Activated naive CD4-positive, alpha-beta T cell treated with Interleukin-2 at 50 U/mL for 16 hours (primary cell): ENCODE data around the gene LIPA.
"Not testable (repeated sequence)": the region's sequence is repeated elsewhere in the genome, so short reads cannot be mapped to it uniquely, and the experiment has no call there.

Source experiments
- DNase-seq: peaks from one replicate; pipeline ENCODE4 v3.0.0-alpha.2; 2020

The LIPA gene

DNA sequence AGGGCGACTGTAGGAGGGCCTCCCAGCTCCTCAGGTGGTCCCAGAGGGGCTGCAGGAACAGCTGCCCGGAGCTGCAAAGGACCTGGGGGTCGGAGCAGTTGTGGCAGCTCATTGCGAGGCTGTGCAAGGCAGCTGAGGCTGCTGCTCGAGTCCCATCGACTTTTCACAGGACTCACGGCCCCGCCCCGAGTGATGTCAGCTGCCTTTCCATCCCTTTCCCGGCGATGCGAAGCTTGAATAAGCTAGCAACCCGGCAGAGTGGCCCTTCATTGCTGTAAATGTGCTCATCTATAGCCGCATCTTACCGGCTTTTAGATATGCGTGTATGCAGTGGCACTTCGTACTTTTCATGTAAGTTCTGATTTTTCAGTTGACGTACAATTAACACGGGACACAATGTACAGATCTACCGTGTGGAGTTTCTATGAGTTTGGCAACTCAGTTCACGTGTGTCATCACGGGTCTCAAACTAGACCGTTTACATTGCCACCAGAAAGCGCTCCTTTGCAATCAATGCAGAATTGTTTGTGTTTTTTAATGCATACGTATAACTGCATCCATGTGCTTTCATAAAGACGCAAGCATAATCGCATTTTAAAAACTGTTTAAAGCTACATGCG is 44.3 kb downstream of the LIPA start, which contains the start of gene CH25H:
TSS of gene CH25H (minus strand) at position 137 of the 620 bp plus-strand sequence. CDS start at position 112, 25 bp downstream.
- peak; percentile 55 for DNase-seq

DNA sequence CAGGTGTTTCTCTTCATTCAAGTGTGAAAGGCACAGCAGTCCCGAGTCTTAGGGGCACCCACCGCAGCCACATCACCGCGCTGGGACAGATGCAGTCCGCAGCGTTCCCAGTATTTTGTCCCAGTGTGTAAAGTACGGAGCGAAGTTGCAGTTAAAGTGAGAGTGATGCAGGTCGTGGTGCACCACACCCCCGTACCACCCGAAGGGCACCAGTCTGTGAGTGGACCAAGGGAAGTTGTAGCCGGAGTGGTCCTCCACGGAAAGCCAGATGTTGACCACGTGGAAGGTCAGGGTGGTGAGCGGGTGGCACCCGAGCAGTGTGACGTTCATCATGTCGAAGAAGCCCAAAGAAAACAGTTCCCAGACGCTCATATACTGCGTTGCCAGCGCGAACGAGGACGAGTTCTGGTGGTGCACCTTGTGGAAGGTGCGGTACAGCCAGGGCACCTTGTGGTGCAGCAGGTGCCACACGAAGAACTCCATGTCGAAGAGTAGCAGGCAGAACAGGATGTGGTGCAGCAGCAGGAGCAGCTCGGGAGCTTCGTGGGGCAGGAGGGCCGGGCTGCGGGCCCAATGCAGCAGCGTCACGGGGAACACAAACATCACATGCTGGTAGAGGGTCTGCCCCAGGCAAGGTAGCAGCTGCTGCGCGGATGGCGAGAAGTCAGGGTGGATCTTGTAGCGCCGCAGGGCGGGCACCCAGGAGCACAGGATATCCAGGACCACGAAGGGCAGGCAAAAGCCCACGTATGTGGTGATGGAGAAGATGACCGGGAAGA is 45.0 kb downstream of the LIPA start:
- peak; percentile 30 for DNase-seq

DNA sequence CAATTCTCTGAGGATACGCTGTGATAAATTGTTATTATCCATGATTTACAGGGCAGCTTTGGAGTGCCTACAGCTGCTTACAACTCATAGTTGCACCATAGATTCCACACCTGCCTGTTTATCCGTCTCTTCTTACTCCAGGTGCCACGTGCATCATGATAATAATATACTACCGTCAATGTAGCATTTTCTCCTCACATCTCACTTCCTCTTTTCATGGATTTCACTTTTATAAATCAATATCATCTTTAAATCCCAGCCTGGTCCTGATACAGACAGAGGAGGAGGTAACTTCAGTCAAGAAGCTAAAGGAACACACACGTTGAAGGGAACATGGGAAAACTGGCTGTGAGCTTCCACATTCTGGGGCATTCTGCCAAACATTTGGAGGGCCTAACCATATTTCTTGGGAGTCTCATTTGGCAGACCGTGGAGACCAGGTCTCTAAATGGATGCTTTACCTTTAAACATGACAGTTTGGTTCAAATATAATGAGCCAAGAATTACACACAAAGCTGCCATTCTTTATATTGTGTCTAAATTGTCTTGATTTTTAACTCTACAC is 46.9 kb downstream of the LIPA start:
- DNase-seq, result no peak

DNA sequence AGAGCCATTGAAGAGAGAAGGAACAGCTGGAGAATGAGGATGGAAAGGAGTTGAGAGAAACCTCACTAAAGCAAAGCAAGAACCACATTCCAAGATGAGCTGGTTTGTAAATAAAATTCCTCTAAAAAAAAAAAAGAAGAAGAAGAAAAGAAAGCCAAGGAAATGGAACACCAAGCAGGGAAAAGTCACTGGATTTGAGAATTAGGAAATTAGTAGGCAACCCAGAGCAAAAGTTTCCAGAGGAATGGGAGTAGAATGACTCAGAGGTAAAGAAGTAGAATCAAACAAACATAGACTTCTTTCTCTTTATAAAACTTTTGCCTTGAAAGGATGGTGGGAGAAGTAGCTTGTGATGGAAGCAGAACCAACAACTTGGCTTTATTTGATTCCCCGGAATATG is 48.3 kb downstream of the LIPA start:
- DNase-seq, result no peak

- DNase-seq, result no peak
These were observed 49.5 kb downstream of the LIPA start for GRCh38 chr10:89202033-89202425.

- DNase-seq, result no peak
These were observed 50.1 kb downstream of the LIPA start for GRCh38 chr10:89201345-89202032.

GRCh38 chr10:89197473-89197872 is 54.1 kb downstream of the LIPA start:
- DNase-seq, result no peak

GRCh38 chr10:89191301-89191700 is 60.3 kb downstream of the LIPA start:
- DNase-seq, result not testable (repeated sequence)

DNA sequence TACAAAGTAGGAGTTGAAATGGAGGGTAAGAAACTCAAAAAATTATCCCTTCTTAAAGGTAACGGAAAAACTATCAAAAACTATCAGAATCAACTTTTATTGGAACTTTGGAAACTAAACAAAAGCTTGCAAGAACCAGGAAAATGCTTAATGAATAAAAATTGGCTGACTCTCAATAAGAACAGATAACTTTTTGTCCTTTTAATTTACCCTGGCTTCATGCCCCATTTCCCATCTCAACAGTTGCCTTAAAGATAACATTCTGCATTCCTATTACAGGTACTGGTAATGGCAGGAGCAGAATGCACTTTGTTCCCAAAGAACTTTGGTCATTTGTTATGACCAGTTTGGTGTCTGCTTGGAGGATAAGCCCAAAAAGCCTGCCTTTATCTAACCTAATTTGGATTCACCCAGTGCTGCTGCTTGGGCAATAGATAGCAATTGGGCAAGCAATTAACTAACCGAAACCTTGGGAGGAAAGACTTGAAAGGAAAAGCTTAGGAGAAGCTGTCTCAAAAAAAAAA is 62.3 kb downstream of the LIPA start:
- DNase-seq, result no peak

GRCh38 chr10:89185658-89186057 is 65.9 kb downstream of the LIPA start:
- DNase-seq, result no peak

GRCh38 chr10:89184638-89185037 is 66.9 kb downstream of the LIPA start:
- no peak for DNase-seq

DNA sequence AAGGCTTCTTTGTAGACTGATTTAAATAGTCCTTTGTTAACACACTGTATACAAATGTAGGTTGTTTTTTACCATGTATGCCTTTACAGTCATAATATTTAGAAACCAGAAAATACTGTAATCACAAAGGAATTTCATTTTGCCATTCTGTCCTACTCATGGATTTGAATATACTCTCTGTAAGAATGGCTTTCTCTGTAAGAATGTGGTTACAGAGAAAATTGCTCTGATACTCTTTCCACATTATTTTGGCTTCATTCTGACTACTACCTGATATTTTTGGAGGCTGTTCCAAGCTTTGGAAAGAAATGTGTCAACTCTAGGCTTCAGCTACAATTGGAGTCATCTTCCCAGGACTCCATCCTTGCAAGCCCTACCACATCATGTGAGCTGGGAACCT is 68.0 kb downstream of the LIPA start:
- no peak for DNase-seq

- DNase-seq, result no peak
These were observed 68.7 kb downstream of the LIPA start for GRCh38 chr10:89182894-89183293.

DNA sequence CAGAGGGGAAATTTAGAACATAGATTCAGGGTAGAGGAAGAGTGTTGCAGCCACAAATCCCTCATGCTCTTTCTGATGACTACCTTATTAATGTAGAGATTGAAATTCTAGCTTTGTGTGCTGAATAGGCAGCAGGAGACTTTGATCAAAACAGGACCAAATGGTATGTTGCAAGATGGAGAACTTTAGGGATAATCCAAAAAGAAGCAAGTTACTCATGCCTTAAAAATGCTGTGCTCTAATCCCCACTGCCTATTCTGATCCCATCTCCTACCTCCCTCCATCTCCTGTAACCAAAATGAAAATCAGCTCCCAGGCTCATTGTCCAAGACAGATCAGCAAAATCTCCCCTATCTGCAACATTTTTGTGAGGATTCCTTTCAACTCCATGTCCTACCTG is 75.8 kb downstream of the LIPA start:
- no peak for DNase-seq

DNA sequence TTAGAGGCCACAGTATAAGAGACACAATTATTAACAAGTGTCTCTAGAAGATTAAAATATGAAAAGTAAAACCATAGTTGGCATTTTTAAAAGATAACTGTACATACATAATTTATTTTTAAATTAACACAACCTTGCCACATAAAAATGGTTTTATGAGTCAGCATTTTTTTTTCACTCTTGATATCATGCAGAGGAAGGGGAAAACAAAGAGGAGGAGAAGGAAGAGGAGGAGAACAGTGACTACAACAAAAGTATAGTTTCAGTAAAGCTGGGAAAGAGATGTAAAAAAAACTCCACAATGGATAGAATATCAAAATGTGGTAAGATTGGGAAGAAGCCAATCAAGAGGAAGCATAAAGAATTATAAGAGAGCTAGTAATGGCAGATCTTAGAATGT is 78.5 kb downstream of the LIPA start:
- no peak for DNase-seq

DNA sequence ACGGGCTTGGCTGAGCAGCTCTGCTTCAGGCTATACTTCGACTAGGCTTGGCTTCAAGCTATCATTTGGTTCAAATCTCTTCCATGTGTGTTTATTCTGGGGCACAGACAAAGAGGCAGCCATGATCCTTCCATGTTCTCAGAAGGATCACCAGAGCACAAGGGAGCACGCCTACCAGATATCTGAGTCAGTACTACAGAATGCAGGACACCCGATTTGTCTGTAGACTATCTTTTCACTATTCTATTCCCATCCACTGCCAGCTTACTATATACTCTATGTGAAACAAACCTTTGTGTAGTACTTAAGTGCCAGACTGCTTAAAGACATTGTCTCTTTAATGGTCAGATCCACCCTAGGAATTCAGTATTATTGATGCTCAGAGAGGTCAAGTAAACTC is 79.6 kb downstream of the LIPA start:
- no peak for DNase-seq

DNA sequence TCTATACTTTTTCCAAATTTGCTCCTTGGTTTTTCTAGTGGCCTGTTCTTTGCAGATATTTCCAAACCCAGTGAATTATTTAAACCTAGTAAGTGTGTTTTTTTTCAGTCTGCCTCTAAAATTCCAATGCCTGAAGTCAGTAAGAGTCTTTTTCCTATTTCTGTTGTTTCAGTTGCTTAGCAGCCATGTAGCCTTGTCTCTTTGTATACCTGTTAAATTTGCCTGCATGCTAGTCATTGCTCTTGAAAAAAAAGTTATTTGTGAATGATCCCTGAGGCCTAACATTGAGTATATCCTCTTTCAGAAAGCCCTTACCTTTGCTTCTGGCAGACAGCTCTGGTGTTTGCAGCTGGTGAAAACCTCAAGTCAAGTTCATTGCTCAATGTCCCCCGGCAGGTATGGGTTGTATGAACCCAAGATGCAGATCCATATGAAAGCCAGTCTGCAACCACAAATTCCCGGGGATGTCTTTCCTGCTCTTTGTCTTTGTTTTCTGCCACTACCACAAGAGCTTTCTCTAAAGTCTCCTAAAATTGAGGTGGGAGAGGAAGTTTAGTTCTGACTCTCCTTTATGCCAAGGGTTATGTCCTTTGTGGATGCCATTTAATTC is 80.2 kb downstream of the LIPA start:
- DNase-seq, result no peak

GRCh38 chr10:89168354-89168900 is 83.1 kb downstream of the LIPA start:
- DNase-seq, result not testable (repeated sequence)

- no peak for DNase-seq
These were observed 83.7 kb downstream of the LIPA start for GRCh38 chr10:89167915-89168314.

DNA sequence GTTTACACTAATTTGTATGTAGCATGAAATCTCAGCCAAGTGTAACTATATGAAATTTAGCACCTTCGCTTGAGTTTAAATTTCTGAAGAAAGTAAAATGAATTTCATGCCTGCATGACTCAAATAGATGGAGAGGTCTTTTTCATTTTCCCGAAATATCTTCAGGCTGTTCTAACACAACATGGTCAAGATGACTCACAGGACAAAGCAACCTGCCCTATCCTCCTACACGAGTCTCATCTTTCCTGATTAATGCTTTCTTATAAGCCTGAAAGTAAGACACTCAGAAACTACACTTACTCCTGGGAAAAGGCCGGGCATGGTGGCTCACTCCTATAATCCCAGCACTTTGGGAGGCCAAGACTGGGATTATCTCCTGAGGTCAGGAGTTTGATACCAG is 85.7 kb downstream of the LIPA start:
- DNase-seq, result no peak

GRCh38 chr10:89164920-89165319 is 86.7 kb downstream of the LIPA start:
- no peak for DNase-seq

- DNase-seq, result no peak
These were observed 87.5 kb downstream of the LIPA start for GRCh38 chr10:89164080-89164479.
